GM23338 (cell line): Measurements from ENCODE around the gene B4GALT1. TPM values are rescaled to one million over a fixed set of nuclear protein-coding genes. Genes with fewer than 3 reads are reported as not detected.

Source experiments
- ATAC-seq: fragments of 200-7000 bp; cut with Tn5 transposase; 3 replicates; pipeline ENCODE4 v1.9.1; 2020
- DNase-seq: peaks from one replicate; pipeline ENCODE4 v3.0.0-alpha.2; 2015; ENCODE audit warnings: low spot score
- H2AFZ ChIP-seq: fragments of 200-600 bp; sonication (generic); 2 replicates; pipeline ENCODE4 v1.8.0; 2016; ENCODE audit warnings: antibody characterized with exemption, mild to moderate bottlenecking, moderate library complexity
- H3F3A ChIP-seq: fragments of 200-600 bp; sonication (generic); replicated peaks from 2 replicates; pipeline ENCODE4 v1.8.0; 2017; ENCODE audit warnings: antibody characterized with exemption, mixed run types, low read depth
- H3K27ac ChIP-seq: fragments of 200-600 bp; sonication (generic); 2 replicates; pipeline ENCODE4 v1.6.1; 2016; ENCODE audit warnings: low read depth
- H3K27me3 ChIP-seq: fragments of 200-600 bp; sonication (generic); 2 replicates; pipeline ENCODE4 v1.8.0; 2016; ENCODE audit warnings: mild to moderate bottlenecking, mixed run types, moderate library complexity; ENCODE audit not compliant: insufficient read depth
- H3K36me3 ChIP-seq: fragments of 200-600 bp; sonication (generic); 2 replicates; pipeline ENCODE4 v1.8.0; 2016; ENCODE audit warnings: mild to moderate bottlenecking; ENCODE audit not compliant: insufficient read depth
- H3K4me1 ChIP-seq: fragments of 200-600 bp; sonication (generic); 2 replicates; pipeline ENCODE4 v1.8.0; 2016; ENCODE audit warnings: mild to moderate bottlenecking, moderate library complexity; ENCODE audit not compliant: insufficient read depth
- H3K4me2 ChIP-seq: fragments of 200-600 bp; sonication (generic); 2 replicates; pipeline ENCODE4 v1.7.1; 2017; ENCODE audit warnings: mixed run types
- H3K4me3 ChIP-seq: fragments of 200-600 bp; sonication (generic); 2 replicates; pipeline ENCODE4 v1.6.1; 2016; ENCODE audit warnings: mixed run types
- H3K79me2 ChIP-seq: fragments of 200-600 bp; sonication (generic); replicated peaks from 2 replicates; pipeline ENCODE4 v1.8.0; 2017; ENCODE audit warnings: mild to moderate bottlenecking; ENCODE audit not compliant: insufficient read depth
- H3K9me2 ChIP-seq: fragments of 200-600 bp; sonication (generic); 2 replicates; pipeline ENCODE4 v1.8.0; 2017; ENCODE audit not compliant: insufficient read depth
- H4K20me1 ChIP-seq: fragments of 200-600 bp; sonication (generic); replicated peaks from 2 replicates; pipeline ENCODE4 v1.8.0; 2017; ENCODE audit warnings: mild to moderate bottlenecking; ENCODE audit not compliant: insufficient read depth
- H3K27ac Mint-ChIP-seq: 2 replicates; pipeline ENCODE4 v1.8.0; 2020; ENCODE audit warnings: inconsistent platforms, mild to moderate bottlenecking, moderate library complexity, mixed read lengths
- H3K27me3 Mint-ChIP-seq: 3 replicates; pipeline ENCODE4 v1.8.0; 2022; ENCODE audit warnings: low read depth, mild to moderate bottlenecking, moderate library complexity, mixed read lengths, inconsistent platforms; ENCODE audit not compliant: insufficient read depth, poor library complexity
- H3K36me3 Mint-ChIP-seq: 3 replicates; pipeline ENCODE4 v1.8.0; 2021; ENCODE audit warnings: low read depth, mild to moderate bottlenecking, inconsistent platforms, moderate library complexity, mixed read lengths
- H3K4me1 Mint-ChIP-seq: 3 replicates; pipeline ENCODE4 v1.8.0; 2020; ENCODE audit warnings: mild to moderate bottlenecking, inconsistent platforms, mixed read lengths
- H3K4me3 Mint-ChIP-seq: 3 replicates; pipeline ENCODE4 v1.8.0; 2021; ENCODE audit warnings: moderate library complexity, mild to moderate bottlenecking, inconsistent platforms, mixed read lengths
- H3K9me3 Mint-ChIP-seq: 3 replicates; pipeline ENCODE4 v1.8.0; 2020; ENCODE audit warnings: moderate library complexity, mild to moderate bottlenecking, inconsistent platforms, mixed read lengths
- EZH2phosphoT487 ChIP-seq: fragments of 200-600 bp; sonication (generic); IDR thresholded peaks from one replicate; pipeline ENCODE4 v1.8.1; 2018; ENCODE audit warnings: antibody characterized with exemption; ENCODE audit not compliant: unreplicated experiment
- JUNB ChIP-seq: IDR thresholded peaks from one replicate; pipeline ENCODE4 v1.6.1; 2016; ENCODE audit warnings: antibody characterized with exemption; ENCODE audit not compliant: unreplicated experiment
- NANOG ChIP-seq: IDR thresholded peaks from 2 replicates; pipeline ENCODE4 v1.6.1; 2016; ENCODE audit warnings: antibody characterized with exemption, borderline replicate concordance
- ZNF114 ChIP-seq: fragments of 250-450 bp; sonication (Bioruptor Pico); IDR thresholded peaks from 2 replicates; pipeline ENCODE4 v1.5.0; 2020; ENCODE audit warnings: mild to moderate bottlenecking, moderate library complexity
- ZNF331 ChIP-seq: fragments of 250-450 bp; sonication (Bioruptor Pico); IDR thresholded peaks from 2 replicates; pipeline ENCODE4 v1.5.0; 2020; ENCODE audit warnings: low read depth, mild to moderate bottlenecking, moderate library complexity
- polyA plus RNA-seq: library from polyadenylated mRNA; unstranded; fragments of >200 nt; fragmentation: Nextera tagmentation; extraction: Ambion mirVana; gene quantifications from 2 replicates; pipeline ENCODE4 v1.2.1, GENCODE V29; 2016
- total RNA-seq: library from RNA; depleted of rRNA; stranded (reverse); fragments of >200 nt; shearing (Covaris generic); gene quantifications from 2 replicates; pipeline ENCODE4 v1.2.3, GENCODE V29; 2014
- TF ChIP-seq, protein P1 (sequence below): IDR thresholded peaks from 2 replicates; pipeline ENCODE4 v1.6.1; 2016; ENCODE audit warnings: antibody characterized with exemption
- TF ChIP-seq, protein P2 (sequence below), 2 experiments: fragments of 200-600 bp in 1 of 2; sonication (generic) in 1 of 2; conservative IDR thresholded peaks; 2 replicates each; pipeline versions ENCODE4 v1.5.1 to v1.6.1; 2016 to 2017; ENCODE audit warnings: antibody characterized with exemption in 2 of 2, low read depth in 2 of 2, mild to moderate bottlenecking in 2 of 2, moderate library complexity in 1 of 2

The B4GALT1 gene
- total and polyA plus RNA-seq, 2 experiments from 2014 or later: 6.3 to 15.8 TPM

DNA sequence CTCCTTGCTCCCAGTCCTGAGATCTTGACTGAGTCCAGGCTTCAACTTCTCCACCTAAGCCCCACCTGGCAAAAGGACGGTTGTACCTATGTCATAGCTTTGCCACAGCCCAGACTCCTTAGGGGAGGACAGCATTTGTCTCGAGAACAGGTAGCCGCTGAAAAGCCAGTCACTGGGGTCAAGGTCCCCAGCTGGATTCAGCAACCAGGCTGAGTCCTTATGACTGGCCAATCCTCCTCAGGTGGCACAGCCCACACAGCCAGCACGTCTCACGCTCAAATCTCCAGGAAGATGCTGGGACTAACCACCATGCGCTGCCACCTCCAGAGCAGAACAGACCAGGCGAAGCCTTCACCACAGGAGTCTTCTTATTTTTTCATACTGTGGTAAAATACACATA is 62.7 kb downstream of the B4GALT1 start:
- H4K20me1 ChIP-seq: no peaks in the 10 kb centered on the region
- Mint-ChIP-seq H3K4me3 (no peak overlapping the region), H3K36me3 (no peaks in the 10 kb centered on the region), H3K4me1 (peaks cover 11% of the 10 kb centered on the region; the same call in 2 of the 3 replicates), H3K27ac (no peak overlapping the region), H3K27me3 (peaks cover 5% of the 10 kb centered on the region), H3K9me3 (no peaks in the 10 kb centered on the region)
- H3K27me3 ChIP-seq: no peaks in the 10 kb centered on the region
- no peak for TF ChIP-seq ZNF331
- no peaks in the 10 kb centered on the region for H3K36me3 ChIP-seq
- H3K4me2 ChIP-seq: no peak overlapping the region
- H3K9me2 ChIP-seq: 0 out of 2 replicates have a peak, but pooled peaks cover 9% of the 10 kb centered on the region
- H3K27ac ChIP-seq: no peak overlapping the region
- no peak overlapping the region for H2AFZ ChIP-seq
- H3K4me1 ChIP-seq: no peaks in the 10 kb centered on the region; the same call in 1 of the 2 replicates
- no peaks in the 10 kb centered on the region for H3K79me2 ChIP-seq
- ATAC-seq (no peak), DNase-seq (no peak)
- no peaks in the 10 kb centered on the region for H3F3A ChIP-seq
- H3K4me3 ChIP-seq: no peak overlapping the region

DNA sequence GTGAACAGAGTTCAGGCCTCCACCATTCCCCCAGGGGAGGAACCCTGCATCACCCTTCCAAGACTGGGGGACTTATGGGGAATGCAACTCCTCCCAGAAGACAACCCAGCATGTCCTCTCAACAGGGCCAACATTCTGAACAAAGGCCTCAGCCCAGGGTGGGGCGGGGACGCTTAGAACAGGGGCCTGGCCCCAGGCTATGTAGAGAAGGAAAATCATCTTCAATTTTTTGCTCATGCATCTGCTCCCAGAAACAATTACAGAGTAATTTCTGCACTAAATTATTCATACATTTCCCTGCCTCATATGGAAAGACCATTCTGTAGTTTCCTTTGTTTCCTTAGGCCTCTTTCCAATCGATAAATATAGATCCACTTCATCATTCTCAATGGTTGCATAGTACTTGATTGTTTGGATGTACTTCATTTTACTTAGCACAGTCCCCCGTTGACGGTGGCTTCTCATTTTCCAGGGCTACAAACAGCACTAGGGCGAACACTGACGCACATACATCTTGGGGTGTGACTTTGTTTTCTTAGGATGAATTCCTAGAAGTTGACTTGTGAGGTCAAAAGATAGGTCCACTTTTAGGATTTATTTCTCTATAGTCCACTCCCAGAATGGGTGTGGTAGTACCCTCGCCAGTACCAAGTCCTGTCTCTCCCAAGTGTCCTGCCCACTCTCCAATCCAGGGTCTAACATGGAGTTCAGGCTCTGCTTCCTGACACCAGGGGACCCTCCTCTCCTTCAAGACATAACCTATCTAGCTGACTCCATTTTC is 63.4 kb downstream of the B4GALT1 start:
- H2AFZ ChIP-seq: no peak overlapping the region
- H3K9me2 ChIP-seq: 0 out of 2 replicates have a peak, but pooled peaks cover 9% of the 10 kb centered on the region
- no peaks in the 10 kb centered on the region for H4K20me1 ChIP-seq
- no peaks in the 10 kb centered on the region for H3K79me2 ChIP-seq
- Mint-ChIP-seq H3K27ac (no peak overlapping the region), H3K27me3 (peaks cover 5% of the 10 kb centered on the region), H3K9me3 (no peaks in the 10 kb centered on the region), H3K4me1 (peaks cover 11% of the 10 kb centered on the region; the same call in 2 of the 3 replicates), H3K4me3 (no peak overlapping the region), H3K36me3 (no peaks in the 10 kb centered on the region)
- DNase-seq (no peak), ATAC-seq (peak; percentile 18; the same call in 1 of the 3 replicates)
- no peaks in the 10 kb centered on the region for H3F3A ChIP-seq
- H3K36me3 ChIP-seq: no peaks in the 10 kb centered on the region
- no peaks in the 10 kb centered on the region; the same call in 1 of the 2 replicates for H3K4me1 ChIP-seq
- H3K4me3 ChIP-seq: no peak overlapping the region
- H3K27ac ChIP-seq: no peak overlapping the region
- no peaks in the 10 kb centered on the region for H3K27me3 ChIP-seq
- H3K4me2 ChIP-seq: no peak overlapping the region
- TF ChIP-seq, protein P1, sequence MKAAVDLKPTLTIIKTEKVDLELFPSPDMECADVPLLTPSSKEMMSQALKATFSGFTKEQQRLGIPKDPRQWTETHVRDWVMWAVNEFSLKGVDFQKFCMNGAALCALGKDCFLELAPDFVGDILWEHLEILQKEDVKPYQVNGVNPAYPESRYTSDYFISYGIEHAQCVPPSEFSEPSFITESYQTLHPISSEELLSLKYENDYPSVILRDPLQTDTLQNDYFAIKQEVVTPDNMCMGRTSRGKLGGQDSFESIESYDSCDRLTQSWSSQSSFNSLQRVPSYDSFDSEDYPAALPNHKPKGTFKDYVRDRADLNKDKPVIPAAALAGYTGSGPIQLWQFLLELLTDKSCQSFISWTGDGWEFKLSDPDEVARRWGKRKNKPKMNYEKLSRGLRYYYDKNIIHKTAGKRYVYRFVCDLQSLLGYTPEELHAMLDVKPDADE: no peak
- TF ChIP-seq, protein P2, sequence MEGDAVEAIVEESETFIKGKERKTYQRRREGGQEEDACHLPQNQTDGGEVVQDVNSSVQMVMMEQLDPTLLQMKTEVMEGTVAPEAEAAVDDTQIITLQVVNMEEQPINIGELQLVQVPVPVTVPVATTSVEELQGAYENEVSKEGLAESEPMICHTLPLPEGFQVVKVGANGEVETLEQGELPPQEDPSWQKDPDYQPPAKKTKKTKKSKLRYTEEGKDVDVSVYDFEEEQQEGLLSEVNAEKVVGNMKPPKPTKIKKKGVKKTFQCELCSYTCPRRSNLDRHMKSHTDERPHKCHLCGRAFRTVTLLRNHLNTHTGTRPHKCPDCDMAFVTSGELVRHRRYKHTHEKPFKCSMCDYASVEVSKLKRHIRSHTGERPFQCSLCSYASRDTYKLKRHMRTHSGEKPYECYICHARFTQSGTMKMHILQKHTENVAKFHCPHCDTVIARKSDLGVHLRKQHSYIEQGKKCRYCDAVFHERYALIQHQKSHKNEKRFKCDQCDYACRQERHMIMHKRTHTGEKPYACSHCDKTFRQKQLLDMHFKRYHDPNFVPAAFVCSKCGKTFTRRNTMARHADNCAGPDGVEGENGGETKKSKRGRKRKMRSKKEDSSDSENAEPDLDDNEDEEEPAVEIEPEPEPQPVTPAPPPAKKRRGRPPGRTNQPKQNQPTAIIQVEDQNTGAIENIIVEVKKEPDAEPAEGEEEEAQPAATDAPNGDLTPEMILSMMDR (conservative IDR thresholded peaks at IDR 0.05; ENCODE audit: low read depth in 2 of 2): peak in 1 of 2 experiments; percentile 14; a peak in 1 of 4 replicates
- no peak for TF ChIP-seq NANOG
- TF ChIP-seq ZNF331: no peak

DNA sequence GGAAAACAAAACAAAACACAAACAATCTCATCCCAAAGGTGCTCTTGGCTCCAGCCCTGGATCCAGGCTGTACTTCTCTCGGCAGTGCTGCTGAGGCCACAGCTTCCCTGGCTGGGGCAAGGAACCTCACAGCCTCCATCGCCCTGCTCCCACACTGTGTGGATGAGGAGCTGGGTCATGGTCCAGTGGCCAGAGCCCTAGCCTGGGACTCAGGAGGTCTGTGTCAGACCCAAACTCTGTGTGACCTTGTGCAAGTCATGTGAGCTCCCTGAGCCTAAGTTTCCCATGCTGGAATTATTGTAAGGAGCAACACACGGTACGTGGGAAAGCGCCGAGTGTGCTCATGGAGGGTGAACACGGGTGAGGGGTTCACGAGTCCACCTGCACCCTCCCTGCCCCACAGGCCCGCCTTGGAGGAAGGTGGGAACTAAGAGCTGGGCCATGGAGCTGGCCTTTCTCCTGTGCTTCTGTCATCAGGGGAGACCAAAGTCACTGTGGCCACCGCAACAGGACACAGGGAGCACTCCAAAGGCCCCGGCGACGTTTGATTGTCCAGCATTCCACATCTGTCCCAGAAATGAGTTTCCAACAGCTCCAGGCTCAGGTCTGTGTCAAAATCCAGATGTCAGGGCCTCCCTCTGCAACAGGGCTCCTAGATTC is 64.5 kb downstream of the B4GALT1 start:
- no peak for ATAC-seq
- no peak overlapping the region for H3K27ac ChIP-seq
- no peak overlapping the region for H3K27ac Mint-ChIP-seq
- TF ChIP-seq ZNF331 (no peak), JUNB (no peak), EZH2phosphoT487 (no peak), ZNF114 (no peak)
- TF ChIP-seq, protein P2 (conservative IDR thresholded peaks at IDR 0.05; ENCODE audit: low read depth in 2 of 2): no peak

More for the DNA sequence above, 64.5 kb downstream of the B4GALT1 start:
- H3K4me3 ChIP-seq: no peak overlapping the region
- DNase-seq: no peak
- Mint-ChIP-seq H3K27me3 (peaks cover 5% of the 10 kb centered on the region), H3K4me1 (peaks cover 11% of the 10 kb centered on the region; the same call in 2 of the 3 replicates), H3K36me3 (no peaks in the 10 kb centered on the region), H3K9me3 (no peaks in the 10 kb centered on the region), H3K4me3 (no peak overlapping the region)
- no peak overlapping the region for H3K4me2 ChIP-seq
- no peaks in the 10 kb centered on the region; the same call in 1 of the 2 replicates for H3K4me1 ChIP-seq
- no peaks in the 10 kb centered on the region for H3K79me2 ChIP-seq
- H3K36me3 ChIP-seq: no peaks in the 10 kb centered on the region
- no peaks in the 10 kb centered on the region for H3F3A ChIP-seq
- no peaks in the 10 kb centered on the region for H3K27me3 ChIP-seq
- no peak overlapping the region for H2AFZ ChIP-seq
- 0 out of 2 replicates have a peak, but pooled peaks cover 9% of the 10 kb centered on the region for H3K9me2 ChIP-seq
- no peaks in the 10 kb centered on the region for H4K20me1 ChIP-seq
